Measurements from ENCODE around the gene PTPRG. TPM values are rescaled to one million over a fixed set of nuclear protein-coding genes. Genes with fewer than 3 reads are reported as not detected.

Gene PTPRG
- total and polyA plus RNA-seq, 10 of the 15 experiments (the other 5 are each of a cell fraction or from before 2014, with no cell fraction given): 0.29 to 20.7 (median 1.4) TPM

- WGBS (ENCODE audit: insufficient coverage, insufficient replicate concordance, low lambda C conversion rate, missing lambda C conversion rate): 22% methylated on average over 5 of the region's 5 CpGs
- DNase-seq (ENCODE audit: low read depth, low spot score): no peak
- Histone ChIP-seq H3K27ac (ENCODE audit: control insufficient read depth, insufficient read depth) (no peak overlapping the region), H3K36me3 (ENCODE audit: control insufficient read depth in 2 of 2, insufficient read depth in 2 of 2, low read length in 1 of 2) (no peaks in the 10 kb centered on the region), H2AFZ (ENCODE audit: control insufficient read depth, low read depth, low read length) (no peak overlapping the region), H3K9ac (ENCODE audit: control insufficient read depth, insufficient read depth, low read length) (no peak overlapping the region), H3K4me3 (no peak overlapping the region), H3K4me1 (ENCODE audit: control insufficient read depth, insufficient read depth, low read length) (no peaks in the 10 kb centered on the region), H4K20me1 (ENCODE audit: control insufficient read depth, insufficient read depth) (no peaks in the 10 kb centered on the region), H3K9me3 (replicated peaks; ENCODE audit: control insufficient read depth, insufficient read depth, low read length) (no peaks in the 10 kb centered on the region), H3K4me2 (ENCODE audit: control insufficient read depth, insufficient read depth) (no peak overlapping the region), H3K27me3 (replicated peaks in 1 of 2; ENCODE audit: control insufficient read depth in 2 of 2, insufficient read depth in 2 of 2, low read length in 1 of 2) (peaks cover 0 to 1% of the 10 kb centered on the region in 2 experiments; a peak in 1 of 4 replicates), H3K79me2 (ENCODE audit: control insufficient read depth, insufficient read depth, low read length) (no peaks in the 10 kb centered on the region)
- ChIA-PET SMC1A (ENCODE audit: uncharacterized antibody, unreplicated experiment) (interaction anchor here (0.7 kb wide), 1 partner anchor 31 kb away, joined by 3 read pairs; no protein-coding TSS in a partner anchor), RAD21 (ENCODE audit: unreplicated experiment) (no interaction called here), CTCF (interaction anchor here (0.8 to 2.2 kb wide), 4 partner anchors 66 to 491 kb away, joined by 3 to 6 read pairs (median 4); no protein-coding TSS in a partner anchor), POLR2A (interaction anchor here (1.0 kb wide), 1 partner anchor 328 kb away, joined by 3 read pairs; no protein-coding TSS in a partner anchor)
- intact Hi-C loops (cut with micrococcal nuclease; ENCODE audit: unreplicated experiment) (no loop called here), in situ Hi-C loops (cut with MboI) (no loop called here)
- no peak for TF ChIP-seq EZH2 (IDR thresholded peaks at IDR 0.05; ENCODE audit: borderline replicate concordance, control insufficient read depth, low read depth, low read length)
- TF ChIP-seq CBX5 (IDR thresholded peaks at IDR 0.05; ENCODE audit: low read depth): no peak
- TF ChIP-seq HDAC6 (IDR thresholded peaks at IDR 0.05; ENCODE audit: unreplicated experiment): no peak
- no peak for TF ChIP-seq TARDBP (IDR thresholded peaks at IDR 0.05; ENCODE audit: borderline replicate concordance)
- TF ChIP-seq ZNF592 (IDR thresholded peaks at IDR 0.05): no peak
- no peak for TF ChIP-seq GATAD2B (conservative IDR thresholded peaks at IDR 0.05; ENCODE audit: low read depth)
- TF ChIP-seq MTA3 (IDR thresholded peaks at IDR 0.05; ENCODE audit: borderline replicate concordance, low read length): no peak
- no peak for TF ChIP-seq NBN (IDR thresholded peaks at IDR 0.05)
- no peak for TF ChIP-seq POLR2AphosphoS2 (IDR thresholded peaks at IDR 0.05; ENCODE audit: low read depth, low read length)
- no peak for TF ChIP-seq PAX8 (IDR thresholded peaks at IDR 0.05)
- no peak for TF ChIP-seq MLLT1 (IDR thresholded peaks at IDR 0.05)
- TF ChIP-seq EED (IDR thresholded peaks at IDR 0.05; ENCODE audit: low read depth): no peak
- BruUV-seq (replicated peaks): no TSS peak
- no peak for FAIRE-seq
- ATAC-seq: no peak; the same call in 2 of the 3 replicates
Measured at GRCh38 chr3:62056658-62057057, 495.3 kb downstream of the PTPRG start.
